OCI-LY3 (cell line): Measurements from ENCODE around the gene RPL22L1.

Experiments used
- H2AFZ ChIP-seq: fragments of 200-600, 300-600 bp; shearing (Covaris generic); 2 replicates; pipeline ENCODE4 v1.6.0; 2014; ENCODE audit warnings: antibody characterized with exemption, low read depth, low read length
- H3K27ac ChIP-seq: fragments of 200-600, 300-600 bp; sonication (generic); 2 replicates; pipeline ENCODE4 v1.5.1; 2014; ENCODE audit warnings: mild to moderate bottlenecking, low read length, moderate library complexity, mixed read lengths
- H3K27me3 ChIP-seq: fragments of 200-600, 300-600 bp; sonication (generic); 2 replicates; pipeline ENCODE4 v1.6.1; 2014; ENCODE audit warnings: low read depth, low read length, mixed read lengths
- H3K36me3 ChIP-seq: fragments of 200-600, 300-600 bp; sonication (generic); replicated peaks from 2 replicates; pipeline ENCODE3; 2014; ENCODE audit warnings: low read depth, low read length, mixed read lengths
- H3K4me1 ChIP-seq: fragments of 300-600, 200-600 bp; sonication (generic); 2 replicates; pipeline ENCODE4 v1.6.1; 2014; ENCODE audit warnings: low read length, mixed read lengths
- H3K4me2 ChIP-seq: fragments of 200-600, 300-600 bp; sonication (generic); 2 replicates; pipeline ENCODE4 v1.6.1; 2014; ENCODE audit warnings: low read length, mixed read lengths
- H3K4me3 ChIP-seq: fragments of 300-600, 200-600 bp; sonication (generic); 2 replicates; pipeline ENCODE4 v1.5.1; 2014; ENCODE audit warnings: antibody characterized with exemption, mild to moderate bottlenecking, low read length, moderate library complexity
- H3K79me2 ChIP-seq: fragments of 300-600, 200-600 bp; shearing (Covaris generic); 2 replicates; pipeline ENCODE4 v1.6.1; 2014; ENCODE audit warnings: mild to moderate bottlenecking, low read length, mixed read lengths
- H3K9ac ChIP-seq: fragments of 300-600, 200-600 bp; shearing (Covaris generic); 2 replicates; pipeline ENCODE4 v1.6.0; 2014; ENCODE audit warnings: mild to moderate bottlenecking, low read length, moderate library complexity
- H3K9me3 ChIP-seq: fragments of 200-600, 300-600 bp; shearing (Covaris generic); 2 replicates; pipeline ENCODE4 v1.6.1; 2014; ENCODE audit warnings: low read length, mixed read lengths; ENCODE audit not compliant: insufficient read depth
- H4K20me1 ChIP-seq: fragments of 200-600, 300-600 bp; sonication (generic); 2 replicates; pipeline ENCODE4 v1.6.1; 2016; ENCODE audit warnings: low read length, mixed read lengths; ENCODE audit not compliant: insufficient read depth
- CTCF ChIP-seq: fragments of 200-600, 300-600 bp; sonication (generic); IDR thresholded peaks from 2 replicates; pipeline ENCODE4 v1.5.1; 2014; ENCODE audit warnings: antibody characterized with exemption, low read length, low read depth
- EZH2phosphoT487 ChIP-seq: fragments of 200-600 bp; shearing (Covaris generic); IDR thresholded peaks from 2 replicates; pipeline ENCODE4 v1.6.1; 2018; ENCODE audit warnings: antibody characterized with exemption, mixed run types, low read depth

Gene RPL22L1

GRCh38 chr3:170815936-170816335 lies 54.1 kb downstream of the RPL22L1 start:
- H4K20me1 ChIP-seq: no peaks in the 10 kb centered on the region
- H3K4me1 ChIP-seq: peaks cover 9% of the 10 kb centered on the region
- H3K27ac ChIP-seq: no peak overlapping the region
- H3K36me3 ChIP-seq: no peaks in the 10 kb centered on the region
- peaks cover 20% of the 10 kb centered on the region for H3K27me3 ChIP-seq
- no peak for TF ChIP-seq EZH2phosphoT487
- no peak for TF ChIP-seq CTCF
- no peaks in the 10 kb centered on the region for H3K79me2 ChIP-seq
- H3K4me2 ChIP-seq: no peak overlapping the region
- H3K4me3 ChIP-seq: no peak overlapping the region
- H3K9me3 ChIP-seq: no peaks in the 10 kb centered on the region
- no peak overlapping the region for H3K9ac ChIP-seq
- H2AFZ ChIP-seq: no peak overlapping the region

- Histone ChIP-seq H3K4me3 (no peak overlapping the region), H3K4me1 (peaks cover 9% of the 10 kb centered on the region), H3K4me2 (no peak overlapping the region)
Measured at GRCh38 chr3:170815340-170815739, 54.7 kb downstream of the RPL22L1 start.

More at GRCh38 chr3:170815340-170815739, 54.7 kb downstream of the RPL22L1 start:
- Histone ChIP-seq H3K9me3 (no peaks in the 10 kb centered on the region), H4K20me1 (no peaks in the 10 kb centered on the region), H2AFZ (no peak overlapping the region), H3K9ac (no peak overlapping the region), H3K79me2 (no peaks in the 10 kb centered on the region), H3K36me3 (no peaks in the 10 kb centered on the region), H3K27ac (no peak overlapping the region), H3K27me3 (peaks cover 20% of the 10 kb centered on the region)
- no peak for TF ChIP-seq CTCF
- TF ChIP-seq EZH2phosphoT487: no peak
